ENCODE data around the gene ING2.

The ING2 gene

GRCh38 chr4:183499801-183500200, 5.1 kb upstream of the ING2 start:
- DNase-seq, result no peak

DNA sequence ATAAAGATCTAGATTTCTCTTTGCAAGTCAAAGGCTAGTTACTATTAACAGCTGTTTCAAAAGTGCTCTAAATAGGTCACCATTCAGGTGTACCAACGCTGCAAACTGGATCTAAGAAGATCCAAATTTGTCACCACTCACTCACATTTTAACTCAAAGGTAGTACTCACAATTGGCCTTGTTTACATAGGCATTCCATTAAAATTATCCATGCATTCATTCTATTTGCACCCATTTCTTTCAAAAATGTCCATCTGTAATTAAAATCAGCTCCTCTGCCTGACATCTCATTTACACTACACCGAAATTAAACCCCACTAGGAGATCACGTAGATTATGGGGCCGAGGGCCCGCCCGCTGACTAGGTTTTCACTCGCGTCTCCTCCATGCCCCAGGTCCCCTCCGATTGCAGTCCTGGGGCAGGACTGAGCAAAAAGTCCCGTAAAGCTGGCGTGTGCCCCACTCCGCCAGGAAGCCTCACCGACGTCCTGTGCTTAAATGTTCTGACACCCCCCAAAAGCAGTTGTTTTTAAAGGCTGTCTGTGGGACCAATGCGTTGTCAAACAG, 1.3 kb upstream of the ING2 start:
- DNase-seq, result no peak

DNA sequence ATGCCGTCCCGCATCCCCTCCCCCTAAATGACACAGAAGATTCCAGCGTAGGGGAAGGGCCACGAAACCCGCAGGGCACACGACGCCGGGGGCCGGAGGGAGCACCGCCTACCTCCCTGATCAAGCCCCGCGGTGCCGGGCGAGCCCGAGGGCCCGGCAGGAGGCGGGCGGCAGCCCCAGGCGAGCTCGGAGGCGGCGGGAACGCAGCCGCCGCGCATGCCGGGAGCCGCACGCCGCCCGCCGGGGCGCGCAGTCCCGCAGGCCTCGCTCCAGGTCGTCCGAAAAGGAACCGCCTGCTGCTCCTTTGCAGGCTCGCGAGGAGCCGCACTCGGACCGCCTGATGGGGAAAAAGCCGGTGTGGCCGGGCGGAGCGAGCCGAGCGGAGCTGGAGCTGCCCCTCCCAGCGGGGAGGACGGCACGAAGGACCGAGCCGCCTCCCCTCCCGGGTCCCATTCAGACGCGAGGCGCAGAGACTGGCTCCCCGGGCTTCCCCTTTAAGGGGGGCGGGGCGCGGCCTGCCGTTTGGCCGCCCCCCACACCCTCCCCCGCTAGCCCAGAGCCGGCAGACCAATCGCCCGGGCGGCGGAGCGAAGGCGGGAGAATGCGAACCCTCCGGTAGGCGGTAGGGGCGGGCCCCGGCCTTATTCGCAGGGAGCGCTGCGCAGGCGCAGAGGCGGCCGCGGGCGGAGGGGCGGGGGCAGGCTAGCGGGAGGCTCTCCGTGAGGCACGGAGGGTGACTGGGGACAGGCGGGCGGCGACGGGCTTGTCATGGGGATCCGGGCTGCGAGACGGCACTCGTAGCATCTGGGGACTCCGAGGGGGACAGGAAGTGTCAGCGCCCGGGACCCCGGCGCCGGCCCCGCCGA, 561 bp upstream of the ING2 start:
- peak; percentile 89 for DNase-seq

DNA sequence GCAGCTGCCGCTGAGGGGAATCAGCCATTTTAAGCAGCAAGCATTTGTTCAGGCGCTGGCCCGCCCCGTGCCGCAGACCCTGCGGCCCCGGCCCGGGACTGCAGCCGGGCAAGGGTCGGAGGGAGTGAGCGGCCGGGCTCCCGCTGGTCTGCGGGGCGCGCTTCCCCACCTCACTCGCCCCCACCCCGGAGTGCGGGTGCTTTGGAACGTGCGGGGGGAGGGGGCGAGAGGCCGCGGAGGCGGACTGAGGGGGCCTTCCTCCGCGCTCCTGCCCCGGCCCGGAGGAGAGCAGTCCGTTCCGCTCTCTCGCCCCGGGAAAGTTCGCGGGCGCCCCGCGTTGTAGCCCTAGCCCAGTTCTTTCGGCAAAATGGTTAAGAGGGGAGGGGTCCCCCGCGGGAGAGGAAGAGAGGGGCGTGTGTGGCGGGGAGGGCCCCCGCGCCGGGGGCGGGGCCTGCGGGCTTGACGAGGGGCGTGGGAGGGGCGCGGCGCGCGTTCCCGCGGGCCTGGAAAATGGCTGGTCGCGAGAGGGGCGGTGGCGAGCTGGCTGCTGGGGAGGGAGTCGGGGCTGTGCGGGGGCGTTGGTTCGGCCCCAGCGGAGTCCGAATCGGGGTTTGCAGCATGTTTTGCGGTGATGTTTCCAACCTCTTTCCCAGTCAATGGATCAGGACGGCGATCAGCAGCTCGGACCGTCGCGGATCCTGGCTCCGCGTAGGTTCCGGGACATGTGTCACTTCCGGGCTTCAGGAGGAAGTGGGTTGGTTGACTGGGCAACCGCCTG, 942 bp downstream of the ING2 start:
- peak; percentile 28 for DNase-seq

GRCh38 chr4:183506389-183506735, 1.5 kb downstream of the ING2 start:
- no peak for DNase-seq

GRCh38 chr4:183507925-183508696, 3.3 kb downstream of the ING2 start:
- DNase-seq, result no peak

DNA sequence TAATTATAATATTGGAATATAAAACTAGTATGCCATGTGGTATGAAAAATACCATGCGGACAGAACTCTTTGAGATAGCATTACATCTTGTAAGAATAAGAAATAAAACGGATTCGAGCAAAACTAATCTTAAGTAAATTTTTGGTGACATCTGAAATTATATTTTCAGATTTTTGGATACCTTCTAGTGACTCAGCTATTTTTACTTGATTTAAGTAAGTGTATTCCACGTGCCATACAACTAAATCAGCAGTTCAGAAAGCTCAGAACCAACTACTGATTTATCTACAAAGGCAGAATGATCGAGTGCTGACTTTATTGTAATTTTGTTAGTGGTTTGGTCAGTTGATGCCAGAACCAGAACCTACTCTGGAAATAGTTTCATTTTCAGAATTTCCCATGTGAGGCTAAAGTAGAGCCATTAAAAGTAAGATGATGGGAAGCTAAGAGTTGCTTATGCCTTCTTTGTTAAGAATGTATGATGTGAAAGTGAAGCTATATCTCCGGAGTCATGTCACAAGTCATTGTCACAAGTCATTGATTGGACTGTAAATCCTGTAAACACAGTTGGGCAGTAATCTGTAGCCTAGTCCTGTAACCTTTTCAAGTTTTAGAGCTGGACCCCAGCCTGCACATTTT, 4.0 kb downstream of the ING2 start:
- DNase-seq, result no peak

GRCh38 chr4:183515411-183515810, 10.6 kb downstream of the ING2 start:
- no peak for DNase-seq

- DNase-seq, result no peak
Measured at GRCh38 chr4:183517194-183517593, 12.3 kb downstream of the ING2 start.

DNA sequence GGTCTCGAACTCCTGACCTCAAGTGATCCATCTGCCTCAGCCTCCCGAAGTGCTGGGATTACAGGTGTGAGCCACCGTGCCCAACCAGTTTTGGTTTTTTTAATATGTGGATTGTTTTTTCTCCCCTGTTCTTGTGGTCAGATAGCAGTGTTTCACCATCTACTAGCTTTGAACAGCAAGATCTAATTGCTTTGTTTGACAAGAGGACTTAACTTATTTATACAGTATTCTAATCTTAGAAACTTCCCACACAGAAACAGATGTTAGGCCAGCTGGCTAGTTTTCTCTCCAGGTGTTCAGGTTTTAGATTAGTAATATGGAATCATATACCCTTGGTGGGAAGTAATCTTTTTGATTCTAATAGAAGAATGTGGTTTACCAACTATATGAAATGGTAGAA, 12.9 kb downstream of the ING2 start:
- no peak for DNase-seq

DNA sequence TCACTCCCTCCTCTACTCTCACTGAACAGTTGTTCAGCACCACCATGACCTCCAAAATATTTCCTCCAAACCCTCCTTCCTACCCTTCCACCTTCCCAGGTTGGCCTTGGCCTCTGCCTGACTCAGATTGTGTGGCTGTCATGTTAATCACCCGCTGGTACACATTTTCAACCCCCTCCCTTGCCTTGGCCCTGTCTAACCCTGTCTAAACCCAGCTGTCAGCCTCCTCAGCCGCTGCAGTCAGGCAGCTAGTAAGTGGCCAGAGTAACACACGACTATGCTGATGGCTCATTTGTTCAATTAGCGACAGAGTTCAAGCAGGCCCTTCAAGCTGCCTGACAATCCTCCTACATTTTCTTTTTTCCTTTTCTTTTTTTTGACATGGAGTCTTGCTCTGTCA, 18.0 kb downstream of the ING2 start:
- no peak for DNase-seq

DNA sequence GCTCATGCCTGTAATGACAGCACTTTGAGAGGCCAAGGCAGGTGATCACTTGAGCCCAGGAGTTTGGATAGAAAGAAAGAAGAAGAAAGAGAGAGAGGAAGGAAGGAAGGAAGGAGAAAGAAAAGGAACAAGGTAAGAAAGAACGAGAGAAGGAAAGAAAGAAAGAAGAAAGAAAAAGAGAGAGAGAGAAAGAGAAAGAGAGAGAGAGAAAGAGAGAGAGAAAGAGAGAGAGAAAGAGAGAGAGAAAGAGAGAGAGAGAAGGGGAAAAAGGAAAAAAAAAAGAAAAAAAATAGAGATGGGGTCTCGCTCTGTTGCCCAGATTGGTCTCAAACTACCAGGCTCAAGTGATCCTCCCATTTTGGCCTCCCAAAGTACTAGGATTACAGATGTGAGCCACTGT, 22.5 kb downstream of the ING2 start:
- no peak for DNase-seq

DNA sequence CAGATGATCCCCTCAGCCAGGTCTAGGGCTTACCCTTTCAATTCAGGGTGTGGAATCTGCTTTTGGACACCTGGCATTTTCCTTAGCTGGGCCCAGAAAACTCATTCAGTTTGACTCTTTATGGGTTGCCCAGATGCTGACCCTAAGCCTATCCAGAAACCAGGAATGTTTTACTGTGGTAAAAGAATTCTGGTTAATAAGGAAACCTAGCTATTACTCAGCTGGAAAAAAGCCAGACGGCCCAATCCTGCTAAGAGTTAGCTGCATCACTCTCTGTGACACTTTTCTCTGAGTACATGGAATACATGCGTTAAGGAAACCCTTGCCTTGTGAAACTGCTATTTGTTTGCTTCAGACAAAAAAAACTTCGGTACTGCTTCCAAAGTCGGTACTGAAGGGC, 28.0 kb downstream of the ING2 start:
- DNase-seq, result no peak

GRCh38 chr4:183533698-183534097, 28.8 kb downstream of the ING2 start:
- no peak for DNase-seq

DNA sequence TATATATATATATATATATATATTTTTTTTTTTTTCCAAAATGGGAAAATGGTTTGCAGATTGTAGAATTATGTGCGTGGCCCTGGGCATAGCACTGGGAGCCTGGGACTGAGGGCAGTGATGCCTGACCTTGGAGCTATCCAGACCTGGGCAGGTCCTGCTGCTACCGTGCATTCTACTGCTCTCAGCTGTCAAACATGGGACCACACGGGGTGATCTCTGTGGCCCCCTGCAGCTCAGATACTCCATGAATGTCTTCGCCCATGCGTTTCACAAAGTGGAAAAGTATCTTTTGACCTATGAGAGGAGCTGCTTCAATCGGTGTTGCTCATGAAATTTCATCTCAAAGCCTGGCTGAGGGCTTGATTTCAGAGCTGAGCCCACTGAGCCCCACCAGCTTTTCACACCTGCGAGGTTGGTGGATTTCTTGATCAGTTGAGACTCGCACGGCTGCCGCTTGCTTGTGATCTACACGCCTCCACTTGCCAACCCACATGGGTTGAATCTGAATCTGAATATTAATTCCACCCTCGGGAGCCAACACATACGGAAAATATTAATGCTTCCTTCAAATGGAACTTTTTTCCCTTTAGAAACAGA, 35.7 kb downstream of the ING2 start:
- no peak for DNase-seq

DNA sequence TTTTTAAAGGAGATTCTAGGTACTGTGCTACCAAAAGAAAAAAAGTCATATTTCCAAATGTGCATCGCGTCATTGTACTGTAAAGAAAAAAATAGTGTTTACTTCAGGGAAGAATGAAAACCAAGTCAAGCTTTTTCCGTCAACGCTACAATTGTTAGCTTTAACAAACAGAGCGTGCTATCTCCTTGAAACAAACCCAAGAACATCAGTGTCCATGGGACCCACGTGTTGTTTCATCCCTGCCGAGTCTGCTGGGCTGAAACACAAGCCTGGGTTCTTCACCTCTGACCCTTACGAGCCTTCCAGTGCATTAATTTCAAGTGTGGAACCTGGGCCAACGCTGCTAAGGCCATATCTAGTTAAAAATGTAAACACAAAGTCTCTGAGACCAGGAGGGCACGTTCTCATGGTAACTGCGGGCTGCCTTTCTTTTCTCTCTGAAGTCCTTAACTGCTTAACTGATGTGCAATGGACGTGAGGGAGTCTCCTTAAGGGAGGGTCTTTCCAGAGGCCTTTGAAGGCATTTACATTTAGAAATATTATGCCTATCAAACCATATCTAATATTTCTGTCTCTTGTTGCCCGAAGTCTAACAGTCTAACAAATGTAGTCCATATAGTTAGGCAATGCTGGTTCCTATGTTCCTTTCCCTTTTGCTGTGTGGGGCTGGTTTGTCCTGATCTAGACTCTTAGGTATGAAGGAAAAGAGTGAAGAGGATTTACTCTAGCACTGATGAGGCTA, 36.3 kb downstream of the ING2 start:
- no peak for DNase-seq

- no peak for DNase-seq
Measured at GRCh38 chr4:183541752-183542040, 36.8 kb downstream of the ING2 start.

- DNase-seq, result no peak
Measured at GRCh38 chr4:183543435-183543834, 38.6 kb downstream of the ING2 start.

DNA sequence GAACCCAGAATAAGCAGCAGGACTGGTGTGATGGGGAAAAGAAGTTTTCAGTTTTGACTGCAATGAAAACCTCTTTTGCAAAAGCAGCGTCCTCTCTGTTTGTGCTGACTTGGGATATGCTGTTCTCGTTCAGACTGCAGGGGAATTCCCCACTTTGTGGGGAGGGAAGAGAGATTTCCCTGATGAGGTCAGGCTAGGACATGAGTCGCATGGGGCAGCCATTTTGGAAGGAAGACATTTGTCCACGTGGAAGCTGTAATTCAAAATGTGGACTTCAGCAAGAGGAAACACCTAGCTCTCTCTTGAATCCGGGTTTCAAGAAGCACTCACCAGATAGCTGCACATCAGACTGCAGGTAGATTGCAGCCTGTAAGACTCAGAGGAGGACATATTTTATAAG, 39.3 kb downstream of the ING2 start:
- DNase-seq, result no peak

GRCh38 chr4:183546376-183546775, 41.5 kb downstream of the ING2 start:
- no peak for DNase-seq

GRCh38 chr4:183548306-183548705, 43.4 kb downstream of the ING2 start:
- DNase-seq, result no peak

Measured in NCI-H774 (cell line).